A673 (cell line): ENCODE results near the gene NBPF3.

ENCODE experiments used
- CTCF ChIP-seq: fragments of 300-800, 200-600 bp; sonication (generic); conservative IDR thresholded peaks from 2 replicates; pipeline ENCODE4 v1.5.1; 2017; ENCODE audit warnings: low read depth, mild to moderate bottlenecking, antibody characterized with exemption, low read length, moderate library complexity, mixed read lengths
- EZH2 ChIP-seq: fragments of 200-600 bp; sonication (generic); IDR thresholded peaks from 2 replicates; pipeline ENCODE4 v1.6.1; 2017; ENCODE audit warnings: borderline replicate concordance, low read depth, mild to moderate bottlenecking, mixed read lengths, antibody characterized with exemption, low read length; ENCODE audit not compliant: poor library complexity, severe bottlenecking

GRCh38 chr1:21532992-21533534, 93.1 kb downstream of the NBPF3 start:
- TF ChIP-seq CTCF (no peak), EZH2 (no peak)
